Measurements from ENCODE around the gene MCMBP.

The MCMBP gene

DNA sequence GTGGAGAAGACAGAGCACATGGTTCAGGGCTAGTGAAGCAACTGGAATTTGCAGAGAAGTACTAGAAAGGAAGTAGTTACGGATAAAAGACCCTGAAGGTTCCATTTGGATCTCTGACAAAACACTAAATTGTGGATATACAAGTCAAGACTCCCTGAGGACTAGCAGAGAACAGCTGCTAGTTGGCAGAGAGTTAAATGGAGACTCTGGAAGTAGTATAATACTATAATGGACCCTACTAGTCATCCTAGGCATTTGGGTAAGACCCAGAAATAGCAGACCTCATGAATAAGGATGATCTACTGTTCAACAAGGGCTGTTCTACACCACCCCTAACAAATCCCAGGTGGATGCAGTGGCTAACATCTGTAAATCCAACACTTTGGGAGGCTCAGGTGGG, 19.1 kb downstream of the MCMBP start:
- Mint-ChIP-seq H3K4me1 (no peaks in the 10 kb centered on the region), H3K27me3 (ENCODE audit: low read depth, poor library complexity) (no peaks in the 10 kb centered on the region), H3K4me3 (no peak overlapping the region), H3K9me3 (no peaks in the 10 kb centered on the region), H3K27ac (no peak overlapping the region), H3K36me3 (ENCODE audit: low read depth) (peaks cover 61% of the 10 kb centered on the region)
- no peak for DNase-seq
- TF ChIP-seq CTCF (IDR thresholded peaks at IDR 0.05) = no peak

- DNase-seq = no peak
- Mint-ChIP-seq H3K27ac (no peak overlapping the region), H3K4me3 (no peak overlapping the region), H3K9me3 (no peaks in the 10 kb centered on the region), H3K27me3 (ENCODE audit: low read depth, poor library complexity) (no peaks in the 10 kb centered on the region), H3K36me3 (ENCODE audit: low read depth) (peaks cover 68% of the 10 kb centered on the region), H3K4me1 (no peaks in the 10 kb centered on the region)
- no peak for TF ChIP-seq CTCF (IDR thresholded peaks at IDR 0.05)
Observed at GRCh38 chr10:119852822-119853221, 19.8 kb downstream of the MCMBP start.

GRCh38 chr10:119852277-119852676, 20.4 kb downstream of the MCMBP start:
- Mint-ChIP-seq H3K4me1 (no peaks in the 10 kb centered on the region), H3K27ac (no peak overlapping the region), H3K9me3 (no peaks in the 10 kb centered on the region), H3K27me3 (ENCODE audit: low read depth, poor library complexity) (no peaks in the 10 kb centered on the region), H3K4me3 (no peak overlapping the region), H3K36me3 (ENCODE audit: low read depth) (peaks cover 69% of the 10 kb centered on the region)
- DNase-seq = no peak
- TF ChIP-seq CTCF (IDR thresholded peaks at IDR 0.05) = no peak

- no peaks in the 10 kb centered on the region for H3K27me3 Mint-ChIP-seq (ENCODE audit: low read depth, poor library complexity)
- no peaks in the 10 kb centered on the region for H3K4me1 Mint-ChIP-seq
- H3K9me3 Mint-ChIP-seq = no peaks in the 10 kb centered on the region
- H3K36me3 Mint-ChIP-seq (ENCODE audit: low read depth) = peaks cover 73% of the 10 kb centered on the region
- TF ChIP-seq CTCF (IDR thresholded peaks at IDR 0.05) = no peak
- no peak for DNase-seq
- H3K4me3 Mint-ChIP-seq = no peak overlapping the region
- no peak overlapping the region for H3K27ac Mint-ChIP-seq
Observed at GRCh38 chr10:119849944-119850343, 22.7 kb downstream of the MCMBP start.

DNA sequence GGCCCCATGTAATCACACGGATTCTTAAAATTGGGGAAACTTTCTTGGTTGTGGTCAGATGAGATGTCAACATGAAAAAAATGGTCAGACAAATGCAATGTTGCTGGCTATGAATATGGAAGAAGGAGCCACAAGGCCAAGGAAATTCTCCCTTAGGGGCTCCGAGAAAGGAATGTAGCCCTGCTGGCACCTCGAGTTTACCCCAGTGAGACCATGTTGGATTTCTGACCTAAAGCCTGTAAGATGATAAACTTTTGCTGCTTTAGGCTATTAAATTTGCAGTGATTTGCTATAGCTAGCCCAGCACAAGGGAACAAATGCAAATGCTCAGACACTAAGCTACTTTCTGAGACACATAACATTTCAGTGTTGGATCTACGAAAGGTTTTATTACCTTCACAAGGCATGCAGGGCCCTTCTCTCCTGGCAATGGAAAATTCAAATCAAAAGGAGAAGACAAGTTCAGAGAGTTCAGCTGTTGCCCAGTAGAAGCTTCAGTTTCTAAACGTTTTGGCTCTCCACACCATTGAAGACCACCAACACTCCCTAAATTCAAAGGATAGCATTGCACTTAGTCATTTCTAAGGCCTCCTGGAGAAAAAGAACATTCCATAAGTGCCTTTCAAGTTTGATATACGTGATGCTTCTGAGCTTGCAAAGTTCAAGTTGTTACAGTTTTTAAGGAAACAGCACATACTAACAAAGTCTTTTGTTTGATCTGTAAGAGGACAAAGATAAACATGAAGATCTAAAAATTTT, 23.4 kb downstream of the MCMBP start:
- Mint-ChIP-seq H3K9me3 (no peaks in the 10 kb centered on the region), H3K27ac (no peak overlapping the region), H3K27me3 (ENCODE audit: low read depth, poor library complexity) (no peaks in the 10 kb centered on the region), H3K36me3 (ENCODE audit: low read depth) (peaks cover 78% of the 10 kb centered on the region), H3K4me3 (no peak overlapping the region), H3K4me1 (no peaks in the 10 kb centered on the region)
- no peak for TF ChIP-seq CTCF (IDR thresholded peaks at IDR 0.05)
- no peak for DNase-seq

DNA sequence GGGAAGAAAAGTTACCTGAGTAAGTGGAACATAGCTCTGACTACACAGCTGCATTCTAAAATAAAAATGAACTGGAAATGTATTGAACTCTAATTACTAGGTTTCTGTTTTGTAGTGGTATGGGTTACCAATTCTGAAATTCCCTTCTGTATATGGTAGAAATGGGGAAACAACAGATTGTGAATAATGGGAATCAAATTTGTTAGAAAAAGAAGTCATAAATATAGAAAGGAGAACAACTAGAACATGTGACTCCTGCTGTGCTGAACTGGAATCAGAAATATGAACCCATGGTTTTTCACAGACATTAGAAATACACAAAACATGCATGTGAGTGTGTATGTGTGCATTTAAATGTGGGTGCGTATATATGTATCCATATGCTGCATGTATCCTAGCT, 27.0 kb downstream of the MCMBP start:
- TF ChIP-seq CTCF (IDR thresholded peaks at IDR 0.05) = no peak
- H3K36me3 Mint-ChIP-seq (ENCODE audit: low read depth) = peaks cover 92% of the 10 kb centered on the region
- no peaks in the 10 kb centered on the region for H3K9me3 Mint-ChIP-seq
- H3K4me1 Mint-ChIP-seq = no peaks in the 10 kb centered on the region
- H3K4me3 Mint-ChIP-seq = no peak overlapping the region
- DNase-seq = no peak
- no peak overlapping the region for H3K27ac Mint-ChIP-seq
- H3K27me3 Mint-ChIP-seq (ENCODE audit: low read depth, poor library complexity) = no peaks in the 10 kb centered on the region
